ENCODE data around the gene TKTL1. TPM values are rescaled to one million over a fixed set of nuclear protein-coding genes. Genes with fewer than 3 reads are reported as not detected.
A peak's percentile ranks its signal among the peaks of the same experiment; 100 is the strongest.

TKTL1 gene
- total RNA-seq, 1 donor from 2014 or later, result not detected

DNA sequence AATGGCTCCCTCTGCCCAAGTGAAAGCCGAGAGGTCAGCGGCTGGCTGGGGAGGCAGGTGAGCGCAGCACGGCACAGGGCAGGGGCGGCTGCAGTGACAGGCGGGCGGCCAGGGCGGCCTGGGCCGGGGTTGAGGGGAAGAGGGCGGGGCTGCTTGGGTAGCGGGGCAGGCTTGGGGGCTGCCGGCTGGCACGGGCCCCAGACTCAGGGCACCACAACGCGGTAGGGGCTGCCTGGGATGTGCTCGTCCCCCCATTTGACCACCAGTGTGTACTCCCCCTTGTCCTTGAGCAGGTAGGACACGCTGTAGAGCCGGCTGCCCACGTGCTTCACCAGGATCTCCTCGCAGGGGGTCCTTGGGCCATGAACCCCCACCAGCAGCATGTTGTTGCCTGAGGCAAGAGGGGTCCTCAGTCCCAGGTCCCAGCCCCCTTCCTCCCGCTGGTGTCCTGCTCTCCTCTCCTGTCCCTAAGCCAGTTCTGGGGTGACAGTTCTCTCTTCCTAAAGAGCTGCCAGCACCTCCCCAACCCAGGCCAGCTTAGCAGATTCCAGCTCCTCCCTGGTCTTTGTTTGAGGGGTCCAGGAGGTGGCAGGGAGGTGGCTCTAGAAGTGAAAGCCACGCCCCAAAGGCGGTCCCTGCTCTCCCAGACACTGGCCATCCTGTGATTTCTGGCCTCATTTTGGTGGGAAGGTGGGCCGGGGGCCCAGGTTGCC is 53.2 kb downstream of the TKTL1 start:
- ATAC-seq, result no peak

DNA sequence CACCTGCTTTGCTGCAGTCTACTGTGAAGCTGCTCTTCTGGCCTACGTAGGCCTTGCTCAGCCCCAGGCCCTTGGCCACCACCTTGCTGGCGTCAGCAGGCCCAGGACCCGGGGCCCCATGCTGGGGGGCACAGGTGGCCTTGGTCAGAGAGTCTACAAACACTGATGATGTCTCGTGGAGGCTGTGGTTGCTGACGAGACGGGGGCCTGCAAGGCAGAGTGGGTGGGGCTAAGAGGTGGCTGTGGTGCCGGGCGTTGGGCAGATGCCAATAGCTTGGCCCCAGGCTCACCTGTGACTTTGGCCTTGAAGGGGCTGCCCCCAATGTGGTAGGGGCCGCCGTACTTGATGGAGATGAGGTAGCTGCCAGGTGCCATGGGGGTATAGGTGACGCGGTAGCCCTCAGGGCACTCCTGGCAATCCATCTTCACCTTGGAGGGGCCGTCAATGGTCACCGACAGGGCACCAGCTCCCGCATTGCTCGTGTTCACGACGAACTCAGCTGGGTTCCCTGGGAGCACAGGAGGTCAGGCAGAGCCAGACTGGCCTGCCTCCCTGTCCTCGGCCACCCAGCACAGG is 53.9 kb downstream of the TKTL1 start:
- ATAC-seq, result no peak

DNA sequence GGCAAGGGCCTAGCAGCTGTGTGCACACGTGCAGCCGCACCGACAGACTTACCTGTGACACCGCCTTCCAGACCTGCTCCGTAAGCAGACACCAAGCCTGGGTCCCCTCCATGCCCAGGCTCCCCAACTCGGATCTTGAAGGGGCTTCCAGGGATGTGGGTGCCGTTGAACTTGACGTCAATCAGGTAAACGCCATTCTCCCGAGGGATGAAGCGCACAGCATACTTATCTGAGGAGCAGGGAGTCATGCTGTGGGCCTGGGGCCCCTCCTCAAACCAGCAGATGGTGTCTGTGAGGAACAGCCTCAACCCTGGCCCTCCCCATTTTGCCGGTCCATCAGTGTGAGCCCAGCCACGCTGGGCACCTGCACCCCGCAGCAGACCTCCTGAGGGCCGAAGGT is 54.4 kb downstream of the TKTL1 start:
- ATAC-seq, result no peak

DNA sequence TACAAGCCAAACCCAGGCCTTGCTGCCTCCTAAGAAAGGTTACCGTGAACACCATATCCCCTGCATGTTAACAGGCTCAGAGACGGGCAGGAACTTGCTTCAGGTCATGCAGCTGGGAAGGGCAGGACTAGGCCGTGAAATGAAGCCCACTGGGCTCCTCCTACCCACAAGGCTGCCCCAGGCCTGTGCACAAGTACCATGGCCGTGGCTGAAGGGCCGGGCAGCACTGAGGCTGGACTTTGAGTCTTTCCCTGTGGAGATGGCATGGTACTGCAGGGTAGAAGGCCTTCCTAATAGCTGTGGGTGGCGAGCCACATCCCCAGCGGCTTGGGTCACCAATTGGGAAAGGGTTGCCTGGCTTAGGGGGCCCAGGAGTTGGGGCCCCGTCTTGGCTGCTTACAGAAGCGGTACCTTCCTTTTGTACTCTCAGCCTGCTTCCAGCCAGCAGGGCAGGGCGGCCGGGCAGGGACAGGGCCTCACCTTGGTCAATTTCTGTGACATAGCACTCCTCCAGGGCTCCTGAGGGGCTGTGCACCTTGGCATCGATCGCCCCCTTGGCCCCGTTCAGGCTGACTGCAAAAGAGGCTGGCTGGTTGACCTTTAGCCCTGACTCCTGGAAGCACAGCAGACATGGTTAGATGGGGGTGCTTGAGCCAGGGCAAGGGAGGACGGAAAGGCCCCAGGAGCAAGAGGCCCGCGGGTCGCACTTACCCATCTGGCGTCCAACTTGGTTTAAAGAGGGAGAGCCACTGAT is 55.0 kb downstream of the TKTL1 start:
- ATAC-seq, result no peak

DNA sequence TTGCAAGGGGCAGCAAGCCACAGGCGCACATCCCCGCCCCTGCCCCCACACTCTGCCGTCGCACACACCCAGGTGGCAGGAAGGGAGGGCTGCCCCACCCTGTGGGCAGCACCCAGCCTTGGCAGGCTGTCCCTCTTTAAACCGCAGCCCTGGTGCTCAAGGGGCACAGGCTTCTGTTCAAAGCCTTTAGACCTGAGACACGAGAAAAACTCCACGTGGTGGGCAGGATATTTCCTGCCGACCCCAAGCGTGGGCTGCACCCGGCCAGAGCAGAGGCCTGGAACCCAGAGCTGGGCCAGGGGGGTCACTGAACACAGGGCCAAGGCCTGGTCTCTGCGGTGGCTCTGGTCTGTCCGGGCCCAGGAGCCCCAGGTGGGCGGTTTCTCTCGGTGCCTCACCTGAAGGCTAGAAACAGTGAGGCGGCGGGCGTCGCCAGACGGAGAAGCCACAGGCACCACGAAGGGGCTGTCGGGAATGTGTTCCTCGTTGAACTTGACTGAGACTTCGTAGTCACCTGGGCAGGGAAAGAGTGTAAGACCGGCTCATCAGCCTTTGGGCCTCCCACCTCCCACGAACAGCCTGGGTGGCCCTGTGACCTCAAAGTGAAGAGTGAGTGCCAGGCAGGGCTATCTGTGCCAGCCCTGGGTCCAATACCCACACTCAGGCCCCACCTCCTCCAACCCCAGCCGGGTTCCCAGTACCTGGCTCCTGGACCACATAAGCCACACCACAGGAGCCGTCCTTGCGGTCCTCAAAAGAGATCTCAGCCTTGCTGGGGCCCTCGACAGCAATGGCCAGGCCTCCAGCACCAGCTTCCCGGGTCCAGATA is 55.8 kb downstream of the TKTL1 start:
- peak; percentile 37 for ATAC-seq

DNA sequence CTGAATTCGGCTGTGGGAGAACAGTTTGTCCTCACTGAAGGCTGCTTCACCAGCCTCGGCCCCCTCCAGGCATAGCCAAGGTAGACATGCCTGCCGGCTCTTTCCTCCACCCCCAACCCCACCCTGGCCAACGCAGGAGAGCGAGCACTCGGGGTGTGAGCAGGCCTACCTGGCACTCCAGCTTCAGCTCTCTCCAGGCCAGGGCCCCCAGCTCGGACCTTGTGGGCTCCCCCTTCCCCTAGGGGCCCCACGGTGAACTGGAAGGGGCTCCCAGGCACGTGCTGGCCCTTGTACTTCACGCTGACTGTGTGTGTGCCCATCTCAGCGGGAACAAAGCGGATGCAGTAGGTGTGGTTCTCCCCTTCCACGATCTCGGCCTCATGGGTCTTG is 56.4 kb downstream of the TKTL1 start:
- no peak for ATAC-seq

DNA sequence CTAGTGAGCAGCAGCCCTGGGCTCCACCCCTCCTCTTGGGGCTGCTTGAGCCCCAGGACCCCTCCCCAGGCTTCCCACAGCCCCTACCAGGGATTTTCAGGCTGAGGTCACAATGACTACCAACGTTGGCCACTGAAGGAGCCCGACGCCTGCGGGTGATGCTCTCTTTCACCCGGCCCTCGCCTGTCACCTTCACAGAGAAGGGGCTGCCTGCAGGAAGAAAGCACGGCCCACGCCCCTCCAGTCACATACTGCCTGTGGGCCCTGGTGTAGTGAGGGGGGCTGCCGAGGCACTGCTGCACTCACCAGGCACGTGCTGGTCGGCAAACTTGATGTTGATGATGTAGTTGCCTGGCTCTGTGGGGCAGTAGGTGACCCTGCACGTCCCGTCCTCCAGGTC is 56.9 kb downstream of the TKTL1 start:
- no peak for ATAC-seq

DNA sequence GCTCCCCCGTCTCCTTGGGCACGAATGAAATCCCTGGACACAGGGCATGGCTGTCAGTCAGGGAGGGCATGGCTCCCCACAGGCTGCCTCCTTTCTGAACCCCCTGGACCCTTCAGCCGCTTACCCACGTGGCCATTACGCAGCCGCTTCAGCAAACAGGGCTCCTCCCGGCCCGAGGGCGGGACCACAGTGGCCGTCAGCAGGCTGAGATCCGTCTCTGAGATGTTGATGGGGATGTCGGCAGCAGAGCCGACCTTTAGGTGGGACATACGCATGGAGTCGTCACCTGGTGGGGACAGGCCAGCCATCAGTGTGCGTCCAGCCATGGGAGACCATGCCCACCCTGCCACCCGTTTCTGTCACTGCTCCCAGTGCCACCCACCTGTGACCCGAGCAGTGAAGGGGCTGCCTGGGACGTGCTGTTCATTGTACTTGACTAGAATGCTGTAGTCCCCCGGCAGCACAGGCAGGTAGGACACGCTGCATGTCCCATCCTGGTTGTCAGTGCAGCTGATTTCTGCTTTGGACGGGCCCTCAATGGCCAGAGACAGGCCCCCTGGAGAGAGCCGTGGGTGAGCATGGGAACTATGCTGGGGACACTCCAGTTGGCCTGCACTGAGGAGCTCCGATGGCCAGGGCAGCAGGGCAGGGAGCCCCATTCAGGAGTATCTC is 57.7 kb downstream of the TKTL1 start:
- no peak for ATAC-seq

DNA sequence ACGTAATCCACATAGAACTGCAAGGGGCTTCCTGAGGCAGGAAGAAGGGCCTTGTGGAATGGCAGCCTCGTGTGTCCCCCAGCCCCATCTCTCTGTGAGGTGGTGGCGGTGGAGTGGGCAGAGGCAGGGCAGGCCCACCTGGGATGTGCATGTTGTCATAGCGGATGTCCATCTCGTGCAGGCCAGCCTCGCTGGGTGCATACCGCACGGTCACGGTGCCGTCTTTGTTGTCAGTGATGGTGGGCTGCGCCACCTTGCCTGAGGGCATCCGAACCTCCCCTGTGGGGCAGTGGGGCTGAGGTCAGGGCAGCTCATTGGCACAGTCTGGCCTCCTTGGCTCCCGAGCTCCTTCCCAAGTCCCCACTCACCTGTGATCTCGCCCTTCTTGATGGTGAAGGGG is 58.4 kb downstream of the TKTL1 start:
- ATAC-seq, result no peak

DNA sequence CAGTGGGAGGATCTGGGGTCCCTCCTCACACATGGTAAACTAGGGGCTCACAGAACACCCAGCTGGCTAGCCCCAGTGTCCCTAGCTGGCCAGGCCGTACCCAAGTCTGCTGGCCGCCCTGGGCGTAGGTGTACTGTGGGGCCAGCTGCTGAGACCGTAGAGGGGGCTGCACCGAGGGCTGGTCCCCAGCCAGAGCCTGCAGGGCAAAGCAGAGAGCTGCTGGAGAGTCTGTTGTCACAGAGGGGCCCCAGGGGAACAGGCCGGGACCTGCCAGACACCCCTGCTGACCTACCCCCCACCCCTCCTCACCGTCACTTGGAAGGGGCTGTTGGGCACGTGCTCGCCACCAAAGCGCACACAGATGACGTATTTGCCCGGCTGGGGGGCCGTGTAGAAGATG is 58.9 kb downstream of the TKTL1 start:
- no peak for ATAC-seq

DNA sequence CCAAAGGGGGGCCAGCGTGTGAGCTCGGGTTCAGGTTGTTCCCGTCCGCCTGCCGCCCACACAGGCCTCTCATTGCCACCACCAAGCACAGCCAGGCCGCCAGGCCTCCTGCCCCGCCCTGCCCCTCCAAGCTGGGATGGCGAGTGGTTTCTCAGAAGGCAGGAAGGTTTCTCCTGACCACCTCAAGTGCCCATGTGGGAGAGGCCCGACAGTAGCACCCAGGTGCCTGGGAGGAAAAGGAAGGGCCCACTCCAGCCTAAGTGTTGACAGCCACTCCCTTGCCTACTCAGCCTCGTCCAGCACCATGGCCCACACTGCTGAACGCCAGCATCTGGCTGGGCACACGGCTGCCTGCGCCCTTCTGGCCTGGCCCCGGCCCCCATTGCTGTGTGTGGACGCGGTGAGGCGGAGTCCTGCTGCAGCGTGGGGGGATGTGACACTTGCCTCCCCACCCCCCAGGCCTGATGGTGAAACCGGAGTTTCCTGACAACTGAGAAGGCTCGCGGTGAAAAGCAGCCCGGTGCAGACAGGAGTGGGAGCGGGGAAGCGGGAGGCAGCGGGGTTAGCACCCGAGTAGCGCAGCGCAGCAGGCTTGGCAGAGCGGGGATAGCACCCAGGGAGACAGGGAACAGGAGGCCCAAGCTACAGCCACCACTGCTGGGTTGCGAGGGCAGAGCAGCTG is 59.6 kb downstream of the TKTL1 start:
- ATAC-seq, result no peak

DNA sequence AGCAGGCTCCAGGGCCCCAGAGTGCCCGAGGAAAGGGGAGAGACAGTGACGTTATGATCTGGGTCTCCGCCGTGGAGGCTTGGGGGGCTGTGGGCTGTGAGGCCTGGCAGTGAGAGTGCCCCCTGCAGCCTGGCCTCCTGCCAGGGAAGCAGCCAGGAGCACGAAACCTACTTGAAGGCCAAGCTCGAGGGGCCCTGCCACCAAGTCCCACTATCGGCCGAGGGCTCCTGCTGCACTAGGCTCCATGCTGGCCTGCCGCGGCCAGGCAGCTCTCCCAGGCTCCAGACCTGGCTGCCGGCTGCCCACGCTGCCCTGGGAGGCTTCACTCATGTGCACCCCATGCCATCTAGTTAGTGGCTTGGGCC is 60.2 kb downstream of the TKTL1 start:
- no peak for ATAC-seq

DNA sequence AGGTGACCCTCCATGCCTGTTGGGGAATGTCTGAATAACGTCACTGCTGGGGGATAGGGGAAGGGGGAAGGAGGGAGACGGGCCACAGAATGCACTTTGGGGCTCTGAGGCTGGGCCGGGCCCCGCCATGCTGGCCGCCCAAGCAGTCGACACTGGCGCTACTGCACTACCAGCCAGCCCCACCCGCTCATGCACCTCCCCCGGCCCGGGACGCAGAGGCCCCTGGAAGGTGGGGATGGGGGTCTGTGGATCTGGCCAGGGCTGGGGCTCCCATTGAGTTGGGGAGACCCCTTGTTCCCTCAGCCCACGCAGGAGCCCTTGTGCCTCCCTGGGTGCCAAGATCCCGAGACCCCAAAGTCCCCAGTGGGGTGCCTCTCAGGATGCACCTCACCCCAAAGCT is 61.0 kb downstream of the TKTL1 start:
- no peak for ATAC-seq

DNA sequence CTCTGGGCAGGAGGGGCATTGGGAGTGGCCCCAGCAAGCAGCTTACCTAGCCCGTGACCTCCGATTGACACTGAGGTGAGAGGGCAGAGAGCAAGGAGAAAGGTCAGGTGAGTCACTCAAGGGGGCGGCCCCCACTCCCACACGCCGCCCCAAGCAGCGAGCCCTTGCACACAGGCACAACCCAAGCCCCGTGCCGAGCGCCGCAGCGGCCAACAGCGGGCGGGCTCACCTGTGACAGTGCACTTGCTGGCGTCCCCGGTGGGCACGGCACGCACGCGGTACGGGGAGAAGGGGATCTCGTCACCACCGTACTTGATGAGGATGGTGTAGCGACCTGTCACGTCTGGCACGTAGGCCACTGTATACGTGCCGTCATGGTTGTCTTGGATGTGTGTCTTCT is 61.6 kb downstream of the TKTL1 start:
- no peak for ATAC-seq

DNA sequence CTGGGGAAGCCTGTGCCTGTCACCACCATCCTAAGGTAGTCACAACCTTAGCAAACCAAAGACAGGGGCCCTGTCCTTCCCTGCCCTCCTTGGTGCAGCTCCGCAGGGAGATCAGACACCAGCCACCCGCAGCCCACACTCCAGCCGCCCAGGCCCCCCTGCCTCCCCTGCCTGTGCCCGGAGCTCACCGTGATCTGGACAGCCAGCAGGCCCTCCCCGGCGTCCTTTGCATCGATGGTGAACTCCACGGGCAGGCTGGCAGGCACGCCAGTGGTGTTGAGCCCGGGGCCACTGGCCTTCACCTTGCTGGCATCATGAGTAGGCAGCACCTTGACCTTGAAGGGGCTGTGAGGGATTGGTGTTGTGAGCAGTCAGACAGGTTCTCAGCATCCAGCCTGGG is 62.4 kb downstream of the TKTL1 start:
- ATAC-seq, result peak; percentile 14

DNA sequence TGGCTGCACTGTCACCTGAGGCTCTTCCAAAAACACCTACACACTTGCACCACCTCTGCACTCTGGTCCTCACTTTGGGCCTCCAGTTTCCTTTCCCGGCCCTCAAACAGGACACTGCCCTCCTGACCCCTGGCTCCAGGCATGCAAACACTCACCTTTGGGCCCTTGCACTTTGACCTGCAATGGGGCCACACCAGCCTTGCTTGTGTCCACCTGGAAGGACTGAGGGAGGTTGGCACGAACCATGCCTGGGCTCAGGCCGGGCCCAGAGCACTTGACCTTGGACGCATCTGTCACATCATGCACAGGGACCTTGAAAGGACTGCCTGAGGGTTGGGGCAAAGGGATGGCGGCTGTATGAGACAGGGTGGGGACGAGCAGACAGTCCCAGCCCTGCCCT is 63.2 kb downstream of the TKTL1 start:
- no peak for ATAC-seq

DNA sequence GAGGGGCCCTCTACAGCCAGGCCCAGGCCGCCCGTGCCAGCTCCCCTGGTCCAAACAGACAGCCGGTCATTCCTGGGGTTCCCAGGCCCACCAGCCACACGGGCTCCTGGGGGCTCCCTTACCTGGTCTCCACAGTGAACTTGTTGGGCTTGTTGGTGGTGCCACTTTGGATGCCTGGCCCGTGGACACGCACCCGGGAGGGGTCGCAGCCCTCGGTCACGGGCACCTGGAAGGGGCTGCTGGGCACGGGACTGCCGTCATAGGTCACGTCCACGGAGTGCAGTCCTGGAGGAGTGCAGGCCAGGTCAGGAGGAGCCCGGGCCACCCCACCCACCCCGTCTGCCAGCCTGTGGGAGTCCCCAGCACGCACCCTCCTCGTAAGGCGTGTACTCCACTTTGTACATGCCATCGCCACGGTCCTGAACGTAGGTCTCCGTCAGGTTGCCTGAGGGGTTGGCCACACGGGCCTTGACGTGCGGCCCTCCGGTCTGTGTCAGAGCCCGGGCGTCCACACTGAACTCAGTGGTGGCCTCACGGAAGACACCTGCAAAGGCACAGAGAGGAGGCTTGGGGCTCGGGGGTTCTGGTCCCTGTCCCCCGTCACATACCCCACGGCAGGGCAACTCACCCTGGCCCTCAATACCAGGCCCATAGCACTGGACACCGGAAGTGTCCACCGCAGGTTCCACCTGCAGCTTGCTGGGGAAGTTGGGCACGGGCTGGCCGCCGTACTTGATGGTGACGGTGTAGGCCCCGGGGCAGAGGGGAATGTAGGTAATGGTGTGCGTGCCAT is 64.0 kb downstream of the TKTL1 start:
- no peak for ATAC-seq

DNA sequence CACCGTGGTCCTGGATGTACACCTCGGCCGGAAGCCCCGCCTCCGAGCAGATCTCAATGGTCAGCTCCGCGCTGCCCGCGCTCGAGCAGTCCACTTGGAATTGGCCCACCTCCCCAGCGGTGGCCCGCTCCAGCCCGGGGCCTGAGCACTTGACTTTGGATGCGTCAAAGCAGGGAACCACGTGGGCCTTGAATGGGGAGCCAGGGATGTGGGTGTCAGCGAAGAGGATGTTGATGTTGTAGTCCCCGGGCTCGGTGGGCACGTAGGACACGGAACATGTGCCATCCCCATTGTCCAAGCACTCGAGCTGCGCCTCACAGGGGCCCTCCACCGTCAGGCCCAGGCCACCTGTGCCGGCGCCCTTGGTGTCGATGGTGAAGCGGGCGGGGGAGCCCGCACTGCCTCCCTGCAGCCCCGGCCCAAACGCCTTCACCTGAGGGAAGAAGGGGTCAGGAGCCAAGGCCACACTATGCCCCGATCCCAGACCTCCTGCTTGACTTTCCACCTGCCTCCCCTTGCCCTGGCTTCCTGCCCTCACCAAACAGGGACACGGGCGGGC is 64.6 kb downstream of the TKTL1 start:
- no peak for ATAC-seq

DNA sequence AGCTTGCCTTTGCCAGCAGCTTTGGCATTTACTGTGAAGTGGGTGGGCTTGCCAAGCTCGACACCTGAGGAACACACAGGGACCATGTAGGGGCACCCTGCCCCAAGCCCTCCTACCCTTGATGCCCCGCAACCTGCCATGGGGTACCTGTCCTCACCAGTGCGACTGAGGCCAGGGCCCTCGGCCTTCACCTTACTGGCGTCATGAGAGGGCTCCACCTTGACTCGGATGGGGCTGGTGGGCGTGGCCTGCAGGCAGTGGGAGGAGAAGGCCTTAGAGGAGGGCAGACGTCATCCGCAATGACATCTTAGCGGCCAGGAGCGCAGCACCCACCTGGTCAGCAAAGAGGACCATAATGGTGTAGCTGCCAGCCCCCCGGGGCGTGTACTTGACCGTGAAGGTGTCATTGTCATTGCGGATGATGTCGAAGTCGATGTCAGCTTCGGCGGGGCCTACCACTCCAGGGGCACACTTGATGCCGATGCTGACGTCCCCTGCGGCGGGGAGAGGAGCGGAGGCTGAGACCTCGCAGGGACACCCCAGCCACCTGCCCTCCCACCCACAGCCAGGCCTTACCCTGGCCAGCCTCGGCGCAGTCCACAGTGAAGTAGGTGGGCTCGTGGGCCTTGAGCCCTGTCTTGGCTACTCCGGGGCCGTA is 66.6 kb downstream of the TKTL1 start:
- no peak for ATAC-seq

DNA sequence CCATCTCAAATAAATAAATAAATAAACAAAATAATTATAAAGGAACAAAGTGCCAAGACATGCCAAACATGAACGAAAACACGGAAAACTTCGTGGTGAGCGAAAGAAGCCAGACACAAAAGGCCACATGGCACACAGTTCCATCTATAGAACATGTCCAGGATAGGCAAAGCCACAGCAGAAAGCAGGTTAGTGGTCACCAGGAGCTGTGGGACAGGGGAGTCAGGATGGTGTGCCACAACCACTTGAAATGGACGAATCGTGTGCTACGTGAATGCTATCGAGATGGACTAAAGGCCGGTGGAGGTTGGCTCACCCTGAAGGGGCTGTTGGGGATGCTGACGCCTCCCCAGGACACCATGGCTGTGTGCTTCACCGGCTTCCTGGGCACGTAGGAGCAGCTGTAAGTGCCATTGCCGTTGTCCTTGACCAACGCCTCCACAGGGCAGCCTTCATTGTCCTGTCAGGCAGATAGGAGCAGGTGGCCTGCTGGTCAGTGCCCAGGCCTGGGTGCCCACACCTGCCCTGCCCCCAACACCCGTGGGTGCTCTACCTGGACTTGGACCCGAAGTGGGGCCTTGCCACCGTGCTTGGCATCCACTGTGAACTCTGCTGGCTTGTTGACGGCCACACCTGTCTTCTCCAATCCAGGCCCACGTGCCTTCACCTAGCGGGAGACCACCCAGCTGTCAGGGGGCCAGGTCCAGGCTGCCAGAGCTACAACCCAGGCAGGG is 68.3 kb downstream of the TKTL1 start:
- ATAC-seq, result no peak

All from esophagus mucosa (tissue), 1 donor.